Stomach (tissue), 4 donors: ENCODE measurements around the gene SCN1A.

Experiments
- POLR2A ChIP-seq, 4 donors: fragments of 450-650 bp; IDR thresholded peaks; one replicate each; pipeline ENCODE4 v1.6.1; 2016; ENCODE audit warnings: antibody characterized with exemption in 4 of 4, control low read depth in 2 of 4, mild to moderate bottlenecking in 1 of 4, moderate library complexity in 1 of 4
- TF ChIP-seq, protein P1 (sequence below), 7 experiments: fragments of 450-650 bp in 4 of 7; fragments of 200-600 bp in 3 of 7; sonication (generic) in 3 of 7; IDR thresholded peaks; one replicate each; pipeline ENCODE4 v1.5.1; 2016 to 2019; ENCODE audit warnings: antibody characterized with exemption in 7 of 7, control low read depth in 2 of 7, mild to moderate bottlenecking in 1 of 7

DNA sequence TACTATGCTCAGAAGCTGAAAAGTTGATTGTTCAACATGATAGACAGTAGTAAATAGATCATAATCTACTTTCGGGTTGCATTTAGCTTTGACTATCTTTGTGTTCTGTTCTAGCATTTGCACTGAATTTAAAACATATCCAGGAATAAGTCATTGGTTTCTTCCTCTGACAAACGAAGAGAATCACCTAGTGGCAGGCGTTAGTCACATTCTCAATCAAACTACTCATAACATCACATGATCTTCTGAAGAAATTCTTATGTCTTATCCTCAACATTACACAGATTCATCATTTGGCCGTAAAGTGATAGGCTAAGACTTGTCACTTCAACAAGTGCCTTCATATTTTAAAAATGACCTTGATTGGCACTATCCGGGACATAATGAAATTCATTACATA, 110.6 kb downstream of the SCN1A start:
- TF ChIP-seq, protein P1, sequence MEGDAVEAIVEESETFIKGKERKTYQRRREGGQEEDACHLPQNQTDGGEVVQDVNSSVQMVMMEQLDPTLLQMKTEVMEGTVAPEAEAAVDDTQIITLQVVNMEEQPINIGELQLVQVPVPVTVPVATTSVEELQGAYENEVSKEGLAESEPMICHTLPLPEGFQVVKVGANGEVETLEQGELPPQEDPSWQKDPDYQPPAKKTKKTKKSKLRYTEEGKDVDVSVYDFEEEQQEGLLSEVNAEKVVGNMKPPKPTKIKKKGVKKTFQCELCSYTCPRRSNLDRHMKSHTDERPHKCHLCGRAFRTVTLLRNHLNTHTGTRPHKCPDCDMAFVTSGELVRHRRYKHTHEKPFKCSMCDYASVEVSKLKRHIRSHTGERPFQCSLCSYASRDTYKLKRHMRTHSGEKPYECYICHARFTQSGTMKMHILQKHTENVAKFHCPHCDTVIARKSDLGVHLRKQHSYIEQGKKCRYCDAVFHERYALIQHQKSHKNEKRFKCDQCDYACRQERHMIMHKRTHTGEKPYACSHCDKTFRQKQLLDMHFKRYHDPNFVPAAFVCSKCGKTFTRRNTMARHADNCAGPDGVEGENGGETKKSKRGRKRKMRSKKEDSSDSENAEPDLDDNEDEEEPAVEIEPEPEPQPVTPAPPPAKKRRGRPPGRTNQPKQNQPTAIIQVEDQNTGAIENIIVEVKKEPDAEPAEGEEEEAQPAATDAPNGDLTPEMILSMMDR (IDR thresholded peaks at IDR 0.05), result no peak
- no peak for TF ChIP-seq POLR2A (IDR thresholded peaks at IDR 0.05)
